Measurements from ENCODE around the gene SMIM41.
"Not testable (repeated sequence)": the region's sequence is repeated elsewhere in the genome, so short reads cannot be mapped to it uniquely, and the experiment has no call there.

SMIM41 gene

GRCh38 chr12:52082026-52082668, 2.6 kb downstream of the SMIM41 start:
- Histone ChIP-seq H3K4me3 (no peak overlapping the region), H3K27ac (peak overlapping the region in 3 of 21 experiments; percentile 28 to 54 (median 35))

- H3K4me3 ChIP-seq, result no peak overlapping the region
- peak overlapping the region in 2 of 21 experiments; percentile 15 to 35 for H3K27ac ChIP-seq
Observed at GRCh38 chr12:52082669-52082987, 3.1 kb downstream of the SMIM41 start.

GRCh38 chr12:52082988-52083637, 3.6 kb downstream of the SMIM41 start:
- Histone ChIP-seq H3K4me3 (no peak overlapping the region), H3K27ac (no peak overlapping the region)

GRCh38 chr12:52083638-52083996, 4.1 kb downstream of the SMIM41 start:
- Histone ChIP-seq H3K4me3 (no peak overlapping the region), H3K27ac (no peak overlapping the region)

GRCh38 chr12:52084491-52085231, 5.2 kb downstream of the SMIM41 start:
- no peak overlapping the region for H3K27ac ChIP-seq
- H3K4me3 ChIP-seq, result no peak overlapping the region

GRCh38 chr12:52085682-52086180, 6.2 kb downstream of the SMIM41 start:
- no peak overlapping the region for H3K27ac ChIP-seq

GRCh38 chr12:52086366-52086765, 6.9 kb downstream of the SMIM41 start:
- Histone ChIP-seq H3K27ac (no peak overlapping the region), H3K4me3 (no peak overlapping the region)

More at GRCh38 chr12:52085682-52086180, 6.2 kb downstream of the SMIM41 start:
- no peak overlapping the region for H3K4me3 ChIP-seq

- H3K4me3 ChIP-seq, result no peak overlapping the region
Observed at GRCh38 chr12:52086944-52087835, 7.7 kb downstream of the SMIM41 start.

GRCh38 chr12:52087961-52088820, 8.7 kb downstream of the SMIM41 start:
- H3K27ac ChIP-seq, result no peak overlapping the region
- no peak overlapping the region for H3K4me3 ChIP-seq

More at GRCh38 chr12:52086944-52087835, 7.7 kb downstream of the SMIM41 start:
- H3K27ac ChIP-seq, result no peak overlapping the region

GRCh38 chr12:52089491-52089890, 10.0 kb downstream of the SMIM41 start:
- no peak overlapping the region for H3K27ac ChIP-seq
- H3K4me3 ChIP-seq, result no peak overlapping the region

GRCh38 chr12:52090291-52090690, 10.8 kb downstream of the SMIM41 start:
- Histone ChIP-seq H3K27ac (no peak overlapping the region), H3K4me3 (no peak overlapping the region)

- H3K27ac ChIP-seq, result no peak overlapping the region
- H3K4me3 ChIP-seq, result no peak overlapping the region
Observed at GRCh38 chr12:52091061-52091460, 11.6 kb downstream of the SMIM41 start.

- H3K27ac ChIP-seq, result no peak overlapping the region
- H3K4me3 ChIP-seq, result no peak overlapping the region
Observed at GRCh38 chr12:52091869-52092268, 12.4 kb downstream of the SMIM41 start.

GRCh38 chr12:52093346-52093745, 13.8 kb downstream of the SMIM41 start:
- H3K27ac ChIP-seq, result no peak overlapping the region
- H3K4me3 ChIP-seq, result no peak overlapping the region

- H3K4me3 ChIP-seq, result no peak overlapping the region
- no peak overlapping the region for H3K27ac ChIP-seq
Observed at GRCh38 chr12:52096332-52097044, 17.0 kb downstream of the SMIM41 start.

- Histone ChIP-seq H3K4me3 (no peak overlapping the region), H3K27ac (no peak overlapping the region)
Observed at GRCh38 chr12:52097045-52097666, 17.7 kb downstream of the SMIM41 start.

GRCh38 chr12:52104431-52105089, 25.1 kb downstream of the SMIM41 start:
- H3K27ac ChIP-seq, H3K4me3 ChIP-seq: not testable (repeated sequence)

Measured in skin epidermis (tissue), 12 donors.